Uterus (tissue), 4 donors: ENCODE results near the gene MEGF9. TPM values are rescaled to one million over a fixed set of nuclear protein-coding genes. Genes with fewer than 3 reads are reported as not detected.
A peak's percentile ranks its signal among the peaks of the same experiment; 100 is the strongest.

Experiments used
- DNase-seq, 2 donors: peaks; one replicate each; pipeline ENCODE4 v3.0.0-alpha.2; 2019 to 2020
- H3K27ac ChIP-seq, 2 donors: fragments of 200-600 bp; sonication (generic); 1 replicate in 1 of 2; 2 replicates in 1 of 2; pipeline ENCODE4 v1.5.1; 2016 to 2018
- H3K27me3 ChIP-seq, 2 donors: fragments of 200-600 bp; sonication (generic); one replicate each; pipeline ENCODE4 v1.5.1; 2018 to 2019; ENCODE audit warnings: control low read depth in 1 of 2
- H3K36me3 ChIP-seq, 2 donors: fragments of 200-600 bp; sonication (generic); one replicate each; pipeline ENCODE4 v1.5.1; 2019; ENCODE audit warnings: control low read depth in 1 of 2
- H3K4me1 ChIP-seq, 2 donors: fragments of 200-600 bp; sonication (generic); one replicate each; pipeline ENCODE4 v1.5.1; 2018 to 2019; ENCODE audit warnings: control low read depth in 1 of 2
- H3K4me3 ChIP-seq, 2 donors: fragments of 200-600 bp; sonication (generic); 1 replicate in 1 of 2; 2 replicates in 1 of 2; pipeline ENCODE4 v1.5.1; 2018 to 2019; ENCODE audit warnings: mild to moderate bottlenecking in 1 of 2
- H3K9me3 ChIP-seq, 2 donors: fragments of 200-600 bp; sonication (generic); one replicate each; pipeline ENCODE4 v1.5.1; 2019; ENCODE audit warnings: control low read depth in 1 of 2
- CTCF ChIP-seq, 4 experiments: fragments of 200-600 bp in 2 of 4; fragments of 450-650 bp in 2 of 4; sonication (generic) in 2 of 4; IDR thresholded peaks; one replicate each; pipeline ENCODE4 v1.5.1; 2016 to 2019; ENCODE audit warnings: antibody characterized with exemption in 4 of 4, mild to moderate bottlenecking in 2 of 4, moderate library complexity in 1 of 4
- POLR2A ChIP-seq, 2 donors: fragments of 450-650 bp; IDR thresholded peaks; one replicate each; pipeline ENCODE4 v1.6.1; 2016; ENCODE audit warnings: antibody characterized with exemption in 2 of 2, mild to moderate bottlenecking in 1 of 2, moderate library complexity in 1 of 2
- intact Hi-C: fragments of 100-400 bp; cut with DNase I; formaldehyde crosslinking; loops from one replicate; pipeline ENCODE4 v1.15.1; 2023; ENCODE audit warnings: low total_unique reads
- total RNA-seq, 4 donors: library from RNA; depleted of rRNA in 3 of 4; stranded (reverse); fragments of >200 nt in 3 of 4; gene quantifications; one replicate each; pipeline versions ENCODE4 v1.1.0 to v1.2.4, GENCODE V29; 2014 to 2023
- donor health status: DM: yes; HTN: yes; CAD: no.

MEGF9 gene
- total RNA-seq, 4 donors from 2014 or later, result 6.1 to 16.2 (median 13.1) TPM

- H3K27ac ChIP-seq, result no peak overlapping the region
- H3K36me3 ChIP-seq, result no peaks in the 10 kb centered on the region
- TF ChIP-seq POLR2A (IDR thresholded peaks at IDR 0.05), result no peak
- TF ChIP-seq CTCF (IDR thresholded peaks at IDR 0.05), result no peak
- no peak overlapping the region for H3K4me3 ChIP-seq
- H3K4me1 ChIP-seq, result no peaks in the 10 kb centered on the region
- no peaks in the 10 kb centered on the region for H3K27me3 ChIP-seq
- intact Hi-C loops, result no loop called here
- no peak for DNase-seq
- H3K9me3 ChIP-seq, result no peaks in the 10 kb centered on the region
Observed at GRCh38 chr9:120745278-120745677, 31.0 kb upstream of the MEGF9 start.

GRCh38 chr9:120742951-120743416 lies 28.7 kb upstream of the MEGF9 start:
- DNase-seq, result no peak
- Histone ChIP-seq H3K9me3 (no peaks in the 10 kb centered on the region), H3K27ac (no peak overlapping the region), H3K4me3 (no peak overlapping the region), H3K4me1 (no peaks in the 10 kb centered on the region), H3K27me3 (no peaks in the 10 kb centered on the region), H3K36me3 (no peaks in the 10 kb centered on the region)
- intact Hi-C loops, result no loop called here
- TF ChIP-seq CTCF (IDR thresholded peaks at IDR 0.05) (peak in 1 of 4 experiments; percentile 13), POLR2A (IDR thresholded peaks at IDR 0.05) (no peak)

- intact Hi-C loops, result no loop called here
Observed at GRCh38 chr9:120741701-120742100, 27.4 kb upstream of the MEGF9 start.

GRCh38 chr9:120741191-120741590 lies 26.9 kb upstream of the MEGF9 start:
- no peak overlapping the region for H3K27ac ChIP-seq
- H3K9me3 ChIP-seq, result no peaks in the 10 kb centered on the region
- intact Hi-C loops, result no loop called here
- no peak for TF ChIP-seq POLR2A (IDR thresholded peaks at IDR 0.05)
- TF ChIP-seq CTCF (IDR thresholded peaks at IDR 0.05), result no peak
- no peak for DNase-seq
- H3K4me1 ChIP-seq, result no peaks in the 10 kb centered on the region
- no peaks in the 10 kb centered on the region for H3K36me3 ChIP-seq
- no peak overlapping the region for H3K4me3 ChIP-seq
- no peaks in the 10 kb centered on the region for H3K27me3 ChIP-seq

More at GRCh38 chr9:120741701-120742100, 27.4 kb upstream of the MEGF9 start:
- Histone ChIP-seq H3K4me1 (no peaks in the 10 kb centered on the region), H3K27ac (no peak overlapping the region), H3K4me3 (no peak overlapping the region), H3K9me3 (no peaks in the 10 kb centered on the region), H3K36me3 (no peaks in the 10 kb centered on the region), H3K27me3 (no peaks in the 10 kb centered on the region)
- TF ChIP-seq CTCF (IDR thresholded peaks at IDR 0.05) (no peak), POLR2A (IDR thresholded peaks at IDR 0.05) (no peak)
- no peak for DNase-seq

- intact Hi-C loops, result no loop called here
- Histone ChIP-seq H3K27me3 (no peaks in the 10 kb centered on the region), H3K4me1 (no peaks in the 10 kb centered on the region), H3K27ac (no peak overlapping the region), H3K36me3 (no peaks in the 10 kb centered on the region), H3K9me3 (no peaks in the 10 kb centered on the region), H3K4me3 (no peak overlapping the region)
- no peak for DNase-seq
- no peak for TF ChIP-seq CTCF (IDR thresholded peaks at IDR 0.05)
- TF ChIP-seq POLR2A (IDR thresholded peaks at IDR 0.05), result no peak
Observed at GRCh38 chr9:120740132-120740531, 25.9 kb upstream of the MEGF9 start.
